HG03354 (cell line): ENCODE results near the gene SLC4A9.

Experiments used
- ATAC-seq: cut with Tn5 transposase; IDR thresholded peaks from one replicate; pipeline ENCODE4 v1.9.1; 2021; ENCODE audit warnings: mild to moderate bottlenecking; ENCODE audit not compliant: unreplicated experiment, poor library complexity, severe bottlenecking

Gene SLC4A9, protein sequence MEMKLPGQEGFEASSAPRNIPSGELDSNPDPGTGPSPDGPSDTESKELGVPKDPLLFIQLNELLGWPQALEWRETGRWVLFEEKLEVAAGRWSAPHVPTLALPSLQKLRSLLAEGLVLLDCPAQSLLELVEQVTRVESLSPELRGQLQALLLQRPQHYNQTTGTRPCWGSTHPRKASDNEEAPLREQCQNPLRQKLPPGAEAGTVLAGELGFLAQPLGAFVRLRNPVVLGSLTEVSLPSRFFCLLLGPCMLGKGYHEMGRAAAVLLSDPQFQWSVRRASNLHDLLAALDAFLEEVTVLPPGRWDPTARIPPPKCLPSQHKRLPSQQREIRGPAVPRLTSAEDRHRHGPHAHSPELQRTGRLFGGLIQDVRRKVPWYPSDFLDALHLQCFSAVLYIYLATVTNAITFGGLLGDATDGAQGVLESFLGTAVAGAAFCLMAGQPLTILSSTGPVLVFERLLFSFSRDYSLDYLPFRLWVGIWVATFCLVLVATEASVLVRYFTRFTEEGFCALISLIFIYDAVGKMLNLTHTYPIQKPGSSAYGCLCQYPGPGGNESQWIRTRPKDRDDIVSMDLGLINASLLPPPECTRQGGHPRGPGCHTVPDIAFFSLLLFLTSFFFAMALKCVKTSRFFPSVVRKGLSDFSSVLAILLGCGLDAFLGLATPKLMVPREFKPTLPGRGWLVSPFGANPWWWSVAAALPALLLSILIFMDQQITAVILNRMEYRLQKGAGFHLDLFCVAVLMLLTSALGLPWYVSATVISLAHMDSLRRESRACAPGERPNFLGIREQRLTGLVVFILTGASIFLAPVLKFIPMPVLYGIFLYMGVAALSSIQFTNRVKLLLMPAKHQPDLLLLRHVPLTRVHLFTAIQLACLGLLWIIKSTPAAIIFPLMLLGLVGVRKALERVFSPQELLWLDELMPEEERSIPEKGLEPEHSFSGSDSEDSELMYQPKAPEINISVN

GRCh38 chr5:140360101-140360500 is at the start of gene SLC4A9:
TSS of gene SLC4A9 (plus strand) at chr5:140360194. CDS start at chr5:140360237, 43 bp downstream.
- ATAC-seq = no peak

DNA sequence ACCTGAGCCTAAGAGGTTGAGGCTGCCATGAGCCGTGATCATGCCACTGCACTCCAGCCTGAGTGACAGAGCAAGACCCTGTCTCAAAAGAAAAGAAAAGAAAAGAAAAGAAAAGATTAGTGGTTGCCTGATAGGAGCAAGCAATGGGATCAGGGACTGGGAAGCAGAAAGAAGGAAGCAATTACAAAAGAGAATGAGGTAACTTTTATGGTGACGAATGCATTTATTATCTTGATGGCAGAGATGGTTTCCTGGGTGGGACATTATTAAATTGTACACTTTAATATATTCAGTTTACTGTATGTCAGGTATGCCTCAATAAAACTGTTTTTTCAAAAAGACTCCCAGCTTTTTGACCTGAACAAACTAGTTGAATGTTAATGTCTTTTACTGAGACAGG is 49.6 kb upstream of the SLC4A9 start:
- no peak for ATAC-seq

DNA sequence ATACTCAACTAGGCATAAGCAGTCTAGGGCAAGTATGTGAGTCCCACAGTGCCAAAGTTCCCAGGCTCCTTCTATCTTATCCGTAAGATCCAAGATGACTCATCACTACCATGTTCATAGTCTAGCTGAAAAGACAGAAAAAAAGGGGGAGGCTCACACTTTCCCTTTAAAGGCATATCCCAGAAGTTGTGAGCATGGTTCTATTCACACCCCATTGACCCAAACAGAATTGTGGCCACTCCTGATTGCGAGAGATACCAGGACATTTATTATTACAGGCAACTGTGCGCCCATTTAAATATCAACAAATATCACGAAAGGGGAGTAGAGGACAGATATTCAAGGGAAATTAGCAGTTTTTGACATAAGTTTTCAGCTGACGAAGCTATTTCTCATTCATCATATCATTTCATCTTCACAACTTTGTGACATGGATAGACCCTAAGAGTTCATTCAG is 49.0 kb upstream of the SLC4A9 start:
- ATAC-seq = no peak

DNA sequence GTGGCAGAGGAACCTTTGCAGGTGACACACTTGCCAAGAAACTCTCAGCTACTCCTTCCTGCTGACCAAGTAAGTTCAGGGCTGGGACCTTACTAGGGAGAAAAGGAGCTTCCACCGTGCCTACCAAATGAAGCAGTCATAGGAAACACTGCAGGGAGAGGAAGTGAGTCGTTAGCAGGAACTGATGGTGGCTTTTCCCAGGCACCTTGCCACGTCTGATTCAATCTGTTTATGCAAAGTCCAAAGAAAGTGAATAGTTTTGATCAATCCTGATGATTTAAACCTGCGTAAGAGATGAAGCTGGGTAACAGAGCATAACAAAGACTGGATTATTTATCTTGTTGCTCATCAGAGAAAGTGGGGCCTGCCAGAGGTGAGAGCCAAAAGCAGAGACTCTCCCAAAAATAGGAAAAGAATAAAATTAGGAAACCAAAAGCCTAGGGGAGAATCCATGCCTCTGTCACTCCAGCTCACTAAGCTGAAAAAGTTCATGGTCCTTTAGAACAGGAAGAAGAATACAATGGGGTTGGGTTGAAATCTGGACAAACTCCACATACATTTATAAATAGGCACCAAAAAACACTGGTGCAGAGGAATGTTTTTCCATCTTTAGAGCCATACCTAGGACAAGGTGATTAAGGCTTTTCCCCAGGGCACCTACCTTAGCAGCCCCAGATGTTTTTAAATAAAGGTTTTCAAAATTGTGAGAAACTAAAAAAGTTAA is 47.8 kb upstream of the SLC4A9 start:
- ATAC-seq = no peak

DNA sequence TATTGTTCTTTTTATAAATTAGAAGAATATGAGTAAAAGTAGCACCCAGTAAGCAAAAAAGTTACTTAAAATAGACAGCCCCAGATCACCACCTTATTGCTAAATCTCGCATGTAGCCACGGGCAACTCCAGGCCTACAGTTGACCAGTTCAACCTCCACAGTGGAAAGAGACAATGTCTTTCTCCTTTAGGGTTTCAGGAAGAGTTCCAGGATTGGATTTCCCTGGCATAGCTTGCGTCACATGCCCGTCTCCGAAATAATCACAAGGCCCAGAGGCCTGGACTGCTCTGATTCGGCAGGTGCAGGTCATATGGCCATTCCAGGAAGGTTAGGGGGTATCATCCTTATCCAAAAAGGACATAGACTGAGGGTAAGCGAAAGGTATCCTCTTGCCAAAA is 47.2 kb upstream of the SLC4A9 start:
- ATAC-seq = no peak

DNA sequence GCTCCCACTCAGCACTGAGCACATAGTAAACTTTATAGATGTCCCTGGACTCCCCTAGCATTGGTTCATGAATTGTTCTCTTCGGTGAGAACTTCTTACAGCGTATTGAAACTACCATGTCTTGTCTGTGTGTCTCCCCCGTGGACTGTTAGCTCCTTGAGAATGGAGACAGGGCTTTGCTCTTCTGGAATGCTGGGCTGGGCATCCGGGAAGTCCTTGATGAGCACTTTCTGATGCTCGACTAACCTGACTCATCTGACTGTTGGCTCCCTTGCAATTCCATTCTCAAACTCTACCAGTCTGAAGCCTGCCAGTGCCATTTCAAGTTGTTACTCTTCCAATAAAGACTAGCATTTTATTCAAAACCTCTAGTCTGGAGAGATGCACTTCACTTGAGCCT is 42.1 kb upstream of the SLC4A9 start:
- no peak for ATAC-seq

GRCh38 chr5:140318792-140319191 is 41.2 kb upstream of the SLC4A9 start:
- no peak for ATAC-seq

- ATAC-seq = no peak
Measured at GRCh38 chr5:140319833-140320232, 40.2 kb upstream of the SLC4A9 start.

- ATAC-seq = no peak
Measured at GRCh38 chr5:140321796-140322195, 38.2 kb upstream of the SLC4A9 start.

DNA sequence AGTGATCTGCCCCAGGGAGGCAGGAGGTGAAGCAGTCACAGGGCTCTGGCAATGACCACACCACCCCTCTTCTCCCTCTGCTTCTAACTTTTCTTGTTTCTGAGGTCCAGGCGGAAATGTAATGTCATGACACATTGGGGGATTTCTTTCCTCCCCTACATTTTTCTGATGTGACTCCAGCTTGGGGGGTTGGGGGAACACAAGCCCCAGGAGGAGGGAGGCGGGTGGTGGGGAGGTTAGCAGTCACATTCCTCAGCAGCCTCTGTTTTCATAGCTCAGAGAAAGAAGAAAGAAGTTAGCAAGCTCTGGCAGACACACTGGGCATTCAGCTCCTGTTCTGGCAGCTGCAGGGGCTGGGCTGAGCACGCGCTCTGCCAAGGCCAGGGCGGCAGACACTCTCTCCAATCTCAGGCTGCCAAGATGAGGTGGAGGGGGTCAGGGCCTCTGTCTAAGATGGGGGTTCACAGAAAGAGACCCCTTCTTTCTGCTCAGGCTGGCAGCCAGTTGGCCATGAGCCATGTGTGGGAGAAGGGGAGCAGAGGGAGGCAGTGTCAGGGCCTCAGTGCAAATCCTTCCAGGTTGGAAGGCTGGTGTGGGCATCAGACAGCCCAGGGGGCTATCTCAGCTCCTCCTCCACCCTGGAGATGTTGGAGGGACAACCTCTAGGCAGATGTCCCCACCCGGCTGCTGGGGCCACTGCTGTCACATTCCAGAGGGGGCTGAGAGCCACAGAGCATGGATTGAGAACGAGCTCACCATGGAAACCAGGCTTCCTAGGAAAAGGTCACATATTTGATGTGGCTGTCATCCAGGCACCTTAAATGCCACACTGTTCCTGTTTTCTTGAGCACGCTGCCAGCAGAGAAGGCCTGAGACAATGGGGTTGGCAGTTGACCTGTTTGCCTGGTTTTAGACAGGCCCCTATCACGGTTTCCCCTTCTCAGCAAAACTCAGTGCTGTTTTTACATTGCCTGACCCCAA is 37.0 kb upstream of the SLC4A9 start:
- no peak for ATAC-seq

- no peak for ATAC-seq
Measured at GRCh38 chr5:140324041-140324600, 35.9 kb upstream of the SLC4A9 start.

- no peak for ATAC-seq
Measured at GRCh38 chr5:140324617-140325241, 35.3 kb upstream of the SLC4A9 start.

DNA sequence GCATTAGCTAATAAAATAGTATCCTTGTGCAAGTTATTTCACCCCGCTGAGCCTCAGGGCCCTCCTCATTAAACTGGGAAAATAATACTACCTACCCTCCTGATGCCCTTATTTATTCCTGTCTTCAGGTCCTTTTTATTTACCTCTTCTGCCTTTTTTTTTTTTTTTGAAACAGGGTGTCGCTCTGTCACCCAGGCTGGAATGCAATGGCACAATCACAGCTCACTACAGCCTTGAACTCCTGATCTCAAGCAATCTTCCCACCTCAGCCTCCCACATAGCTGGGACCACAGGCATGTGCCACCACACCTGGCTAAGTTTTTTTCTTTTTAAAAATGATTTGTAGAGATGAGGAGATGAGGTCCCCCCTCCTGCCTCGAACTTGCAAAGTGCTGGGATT is 34.5 kb upstream of the SLC4A9 start:
- ATAC-seq = no peak

- ATAC-seq = no peak
Measured at GRCh38 chr5:140327589-140327988, 32.4 kb upstream of the SLC4A9 start.

GRCh38 chr5:140328036-140328764 is 31.8 kb upstream of the SLC4A9 start:
- ATAC-seq = no peak

- no peak for ATAC-seq
Measured at GRCh38 chr5:140329739-140330481, 30.1 kb upstream of the SLC4A9 start.

DNA sequence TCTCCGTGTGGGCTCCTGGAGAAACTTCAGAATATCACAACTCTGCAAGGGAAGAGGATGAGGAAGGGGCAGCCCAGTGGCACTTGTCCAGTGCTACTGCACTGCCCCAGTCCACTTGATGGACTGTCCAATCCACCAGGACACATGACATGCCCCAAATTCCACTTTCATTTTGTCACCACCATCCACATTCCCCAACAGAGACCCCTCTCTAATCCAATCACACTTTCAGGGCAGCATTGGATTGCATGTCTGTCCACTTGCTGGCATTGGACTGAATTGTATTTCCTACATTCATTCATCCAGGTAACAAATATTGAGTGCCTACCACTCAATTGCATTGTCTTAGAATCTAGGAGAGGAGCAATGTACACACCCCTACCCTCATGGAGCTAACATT is 28.4 kb upstream of the SLC4A9 start:
- no peak for ATAC-seq
